ENCODE data around the gene FAM13A.

The FAM13A gene

GRCh38 chr4:88788895-88789294, 268.1 kb downstream of the FAM13A start:
- Histone ChIP-seq H3K4me3 (no peak overlapping the region), H3K27me3 (ENCODE audit: low read depth) (no peaks in the 10 kb centered on the region), H3K9me3 (no peaks in the 10 kb centered on the region), H3K36me3 (replicated peaks) (no peaks in the 10 kb centered on the region), H3K4me1 (peaks cover 18% of the 10 kb centered on the region)
- no peak for DNase-seq (ENCODE audit: low spot score in 2 of 2)
- in situ Hi-C loops (cut with MboI; ENCODE audit: low sequenced_read_pairs) = no loop called here

DNA sequence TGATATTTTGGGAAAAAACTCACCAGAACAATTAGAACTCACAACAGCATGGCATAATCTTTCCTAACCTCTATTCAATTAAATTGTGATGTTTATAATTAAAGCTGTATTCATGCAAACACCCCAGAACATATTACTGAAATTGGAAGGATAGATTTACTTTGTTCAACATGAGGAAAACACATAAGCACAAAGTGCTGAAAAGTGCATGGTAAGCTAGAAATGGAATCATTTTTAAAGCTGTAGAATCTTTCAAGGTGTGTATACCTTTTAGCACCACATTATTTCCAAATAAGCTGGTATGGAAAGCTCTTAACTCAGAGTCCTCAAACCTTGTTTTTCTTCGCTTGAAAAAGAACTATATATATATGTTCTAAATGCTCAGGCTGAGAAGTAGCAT, 268.6 kb downstream of the FAM13A start:
- no peak for DNase-seq (ENCODE audit: low spot score in 2 of 2)
- Histone ChIP-seq H3K36me3 (replicated peaks) (no peaks in the 10 kb centered on the region), H3K4me3 (no peak overlapping the region), H3K27me3 (ENCODE audit: low read depth) (no peaks in the 10 kb centered on the region), H3K4me1 (peaks cover 13% of the 10 kb centered on the region), H3K9me3 (no peaks in the 10 kb centered on the region)
- in situ Hi-C loops (cut with MboI; ENCODE audit: low sequenced_read_pairs) = no loop called here

DNA sequence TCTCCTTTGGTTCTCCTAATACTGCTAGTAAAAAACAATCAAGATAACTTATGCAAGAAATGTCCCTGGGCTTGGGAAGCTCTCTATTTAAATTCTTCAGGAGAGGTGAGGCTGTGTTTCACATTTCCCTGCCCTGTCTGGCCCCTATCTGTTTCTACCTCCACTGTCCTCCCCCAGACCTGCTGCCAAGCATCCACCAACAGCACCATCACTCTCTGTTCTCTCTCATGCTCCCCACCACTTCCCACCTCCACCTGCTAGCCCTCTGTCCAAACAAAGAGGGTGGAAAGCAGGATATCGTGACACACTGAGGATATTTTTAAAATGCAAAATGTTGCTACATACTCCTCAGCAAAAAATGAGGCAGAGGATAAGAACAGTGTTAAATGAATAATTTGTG, 271.0 kb downstream of the FAM13A start:
- no peak for DNase-seq (ENCODE audit: low spot score in 2 of 2)
- Histone ChIP-seq H3K4me1 (no peaks in the 10 kb centered on the region), H3K36me3 (replicated peaks) (no peaks in the 10 kb centered on the region), H3K4me3 (no peak overlapping the region), H3K9me3 (no peaks in the 10 kb centered on the region), H3K27me3 (ENCODE audit: low read depth) (no peaks in the 10 kb centered on the region)
- in situ Hi-C loops (cut with MboI; ENCODE audit: low sequenced_read_pairs) = no loop called here

GRCh38 chr4:88780389-88780788, 276.6 kb downstream of the FAM13A start:
- no peaks in the 10 kb centered on the region for H3K4me1 ChIP-seq
- H3K27me3 ChIP-seq (ENCODE audit: low read depth) = no peaks in the 10 kb centered on the region
- no peaks in the 10 kb centered on the region for H3K36me3 ChIP-seq (replicated peaks)
- DNase-seq (ENCODE audit: low spot score in 2 of 2) = no peak
- in situ Hi-C loops (cut with MboI; ENCODE audit: low sequenced_read_pairs) = no loop called here
- no peaks in the 10 kb centered on the region for H3K9me3 ChIP-seq
- no peak overlapping the region for H3K4me3 ChIP-seq

DNA sequence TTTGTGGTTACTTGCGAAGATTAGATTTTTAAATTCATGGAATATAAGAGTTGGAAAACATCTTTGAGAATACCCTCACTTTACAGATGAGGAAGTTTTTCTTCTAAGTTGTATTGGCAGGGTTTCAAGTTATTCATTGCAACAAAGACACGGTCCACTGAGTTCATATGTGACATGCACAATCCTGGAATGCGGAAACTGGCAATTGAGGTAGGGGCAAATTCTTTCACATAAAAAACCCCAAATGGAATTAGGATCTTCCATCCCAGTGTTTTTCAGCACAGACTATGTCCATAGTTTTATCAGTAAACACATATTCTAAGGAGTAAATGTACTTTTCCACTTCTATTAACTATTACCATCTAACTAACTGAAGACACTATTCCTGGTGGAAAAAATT, 277.6 kb downstream of the FAM13A start:
- Histone ChIP-seq H3K4me1 (no peaks in the 10 kb centered on the region), H3K9me3 (no peaks in the 10 kb centered on the region), H3K4me3 (no peak overlapping the region), H3K27me3 (ENCODE audit: low read depth) (no peaks in the 10 kb centered on the region), H3K36me3 (replicated peaks) (no peaks in the 10 kb centered on the region; the same call in 1 of the 2 replicates)
- DNase-seq (ENCODE audit: low spot score in 2 of 2) = no peak
- in situ Hi-C loops (cut with MboI; ENCODE audit: low sequenced_read_pairs) = no loop called here

DNA sequence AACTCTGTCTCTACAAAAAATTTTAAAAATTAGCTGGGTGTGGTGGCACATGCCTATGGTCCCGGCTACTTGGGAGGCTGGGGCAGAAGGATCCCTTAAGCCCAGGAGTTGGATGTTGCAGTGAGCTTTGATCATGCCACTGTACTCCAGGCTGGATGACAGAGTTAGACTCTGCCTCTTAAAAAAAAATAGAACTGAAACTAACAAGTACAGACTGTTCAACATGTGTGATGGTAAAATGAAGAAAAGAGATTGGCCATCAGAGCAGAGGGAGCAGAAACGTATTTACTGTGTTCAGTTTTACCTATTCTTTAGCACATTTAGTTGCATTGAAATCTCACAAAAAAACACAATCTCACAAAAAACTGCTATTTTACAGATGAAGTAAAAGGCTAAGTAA, 281.5 kb downstream of the FAM13A start:
- Histone ChIP-seq H3K36me3 (replicated peaks) (no peaks in the 10 kb centered on the region; the same call in 1 of the 2 replicates), H3K27me3 (ENCODE audit: low read depth) (no peaks in the 10 kb centered on the region), H3K4me3 (no peak overlapping the region), H3K9me3 (no peaks in the 10 kb centered on the region), H3K4me1 (peaks cover 22% of the 10 kb centered on the region)
- DNase-seq (ENCODE audit: low spot score in 2 of 2) = no peak
- in situ Hi-C loops (cut with MboI; ENCODE audit: low sequenced_read_pairs) = no loop called here

DNA sequence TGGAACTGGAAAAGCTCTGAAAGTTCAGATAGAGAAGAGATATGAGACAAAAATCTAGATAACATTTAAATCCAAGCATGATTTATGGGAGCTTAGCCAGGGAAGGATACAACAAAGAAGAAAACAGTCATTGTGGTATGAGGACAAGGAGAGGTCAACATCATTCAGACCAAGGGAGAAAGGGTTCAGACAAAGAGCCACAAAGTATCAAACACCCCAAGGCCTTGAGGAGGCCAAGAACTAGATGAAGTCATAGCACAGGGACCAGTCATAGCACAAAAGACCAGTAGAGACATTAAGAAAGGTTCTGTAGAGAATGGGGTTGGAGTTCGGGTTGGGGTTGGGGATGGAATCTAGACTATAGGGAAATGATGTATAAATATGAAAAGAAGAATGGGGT, 282.0 kb downstream of the FAM13A start:
- no peak overlapping the region for H3K4me3 ChIP-seq
- peaks cover 27% of the 10 kb centered on the region for H3K4me1 ChIP-seq
- H3K27me3 ChIP-seq (ENCODE audit: low read depth) = no peaks in the 10 kb centered on the region
- no peak for DNase-seq (ENCODE audit: low spot score in 2 of 2)
- H3K36me3 ChIP-seq (replicated peaks) = no peaks in the 10 kb centered on the region; the same call in 1 of the 2 replicates
- in situ Hi-C loops (cut with MboI; ENCODE audit: low sequenced_read_pairs) = no loop called here
- no peaks in the 10 kb centered on the region for H3K9me3 ChIP-seq

DNA sequence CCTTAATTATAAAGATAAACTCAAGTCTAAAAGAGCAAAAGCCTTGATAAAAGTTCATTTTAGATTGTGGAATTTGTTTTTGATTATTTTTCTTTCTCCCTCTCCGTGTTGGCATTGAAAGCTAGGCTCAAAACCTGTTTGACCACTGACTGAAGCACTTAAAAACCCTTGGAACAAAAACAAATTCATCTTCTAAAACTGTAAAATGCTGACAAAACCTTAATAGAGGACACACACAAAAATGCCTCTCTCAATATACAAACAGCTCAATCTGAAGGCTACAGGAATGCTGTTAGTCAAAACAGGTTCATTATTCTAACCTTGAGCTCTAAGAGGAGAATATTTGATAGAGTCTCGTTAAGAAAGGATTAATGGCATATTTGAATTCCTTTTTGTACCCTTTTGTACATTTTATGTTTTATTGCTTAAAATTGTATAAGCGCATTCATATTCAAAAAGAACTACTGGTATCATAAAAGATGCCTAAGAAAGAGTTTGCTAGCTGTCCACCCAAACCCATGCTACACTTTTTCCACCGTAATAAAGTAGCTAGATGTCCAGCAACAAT, 285.0 kb downstream of the FAM13A start:
- no peak overlapping the region for H3K4me3 ChIP-seq
- no peaks in the 10 kb centered on the region for H3K27me3 ChIP-seq (ENCODE audit: low read depth)
- no peaks in the 10 kb centered on the region; the same call in 1 of the 2 replicates for H3K36me3 ChIP-seq (replicated peaks)
- H3K4me1 ChIP-seq = peaks cover 27% of the 10 kb centered on the region
- in situ Hi-C loops (cut with MboI; ENCODE audit: low sequenced_read_pairs) = no loop called here
- H3K9me3 ChIP-seq = no peaks in the 10 kb centered on the region
- DNase-seq (ENCODE audit: low spot score in 2 of 2) = peak; percentile 14 to 98

GRCh38 chr4:88765729-88766128, 291.3 kb downstream of the FAM13A start:
- DNase-seq (ENCODE audit: low spot score in 2 of 2) = no peak
- Histone ChIP-seq H3K9me3 (no peaks in the 10 kb centered on the region), H3K27me3 (ENCODE audit: low read depth) (no peaks in the 10 kb centered on the region), H3K4me3 (no peak overlapping the region), H3K36me3 (replicated peaks) (no peaks in the 10 kb centered on the region), H3K4me1 (peaks cover 6% of the 10 kb centered on the region)
- in situ Hi-C loops (cut with MboI; ENCODE audit: low sequenced_read_pairs) = no loop called here

GRCh38 chr4:88763075-88763474, 293.9 kb downstream of the FAM13A start:
- no peaks in the 10 kb centered on the region for H3K9me3 ChIP-seq
- no peaks in the 10 kb centered on the region for H3K36me3 ChIP-seq (replicated peaks)
- H3K4me3 ChIP-seq = no peak overlapping the region
- no peak for DNase-seq (ENCODE audit: low spot score in 2 of 2)
- in situ Hi-C loops (cut with MboI; ENCODE audit: low sequenced_read_pairs) = no loop called here
- H3K4me1 ChIP-seq = peaks cover 11% of the 10 kb centered on the region
- H3K27me3 ChIP-seq (ENCODE audit: low read depth) = no peaks in the 10 kb centered on the region

DNA sequence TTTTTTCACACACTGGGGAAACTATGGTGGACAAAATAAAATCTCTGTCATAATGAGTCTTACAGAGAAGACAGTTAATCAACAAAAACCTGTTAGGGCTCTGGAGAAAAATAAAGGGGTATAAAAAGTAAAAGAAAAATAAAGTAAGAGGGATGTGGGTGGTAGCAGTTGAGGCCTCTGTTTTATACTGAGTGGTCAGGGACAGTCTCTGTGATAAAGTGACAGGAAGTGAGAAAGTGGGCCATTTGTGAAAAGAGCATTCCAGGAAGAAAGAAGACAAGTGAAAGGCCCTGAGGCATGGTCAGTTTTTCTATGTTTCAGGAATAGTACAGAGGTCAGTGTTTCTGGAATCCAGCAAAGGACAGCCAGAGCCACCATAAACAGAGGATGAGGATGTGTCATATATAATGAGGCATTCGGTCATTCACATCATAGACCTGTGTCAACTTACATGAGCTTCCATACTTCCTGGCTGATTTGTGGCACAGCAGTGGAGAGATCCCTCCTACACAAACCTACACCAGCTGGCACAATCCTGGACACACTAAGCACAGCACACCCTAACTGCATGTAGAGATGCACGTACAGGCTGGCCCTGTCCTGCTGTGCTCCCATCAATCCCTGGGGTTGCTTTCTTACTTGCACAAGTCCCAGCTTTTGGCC, 295.0 kb downstream of the FAM13A start:
- Histone ChIP-seq H3K4me3 (no peak overlapping the region), H3K4me1 (peaks cover 11% of the 10 kb centered on the region), H3K27me3 (ENCODE audit: low read depth) (no peaks in the 10 kb centered on the region), H3K36me3 (replicated peaks) (no peaks in the 10 kb centered on the region), H3K9me3 (no peaks in the 10 kb centered on the region)
- DNase-seq (ENCODE audit: low spot score in 2 of 2) = no peak
- in situ Hi-C loops (cut with MboI; ENCODE audit: low sequenced_read_pairs) = no loop called here

DNA sequence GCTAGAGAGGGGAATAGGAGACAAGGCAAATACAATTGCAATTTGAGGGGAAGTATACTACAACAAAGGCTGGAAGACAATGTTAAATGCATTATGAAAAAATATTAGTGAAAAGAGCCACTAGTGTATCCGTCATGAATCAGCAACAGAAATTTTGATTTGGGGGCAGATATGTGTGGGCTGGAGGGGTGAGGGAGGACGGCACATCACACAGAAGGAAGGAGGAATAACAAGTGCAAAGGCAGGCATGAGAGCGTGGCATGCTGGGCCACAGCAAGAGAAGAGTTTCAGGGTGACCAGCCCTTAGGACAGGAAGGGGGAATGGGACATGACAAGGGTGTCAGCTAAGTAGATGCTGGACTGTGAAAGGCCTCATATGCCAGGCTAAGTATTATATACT, 295.6 kb downstream of the FAM13A start:
- H3K9me3 ChIP-seq = no peaks in the 10 kb centered on the region
- H3K4me1 ChIP-seq = peaks cover 11% of the 10 kb centered on the region
- no peaks in the 10 kb centered on the region for H3K27me3 ChIP-seq (ENCODE audit: low read depth)
- DNase-seq (ENCODE audit: low spot score in 2 of 2) = no peak
- H3K4me3 ChIP-seq = no peak overlapping the region
- H3K36me3 ChIP-seq (replicated peaks) = no peaks in the 10 kb centered on the region
- in situ Hi-C loops (cut with MboI; ENCODE audit: low sequenced_read_pairs) = no loop called here

DNA sequence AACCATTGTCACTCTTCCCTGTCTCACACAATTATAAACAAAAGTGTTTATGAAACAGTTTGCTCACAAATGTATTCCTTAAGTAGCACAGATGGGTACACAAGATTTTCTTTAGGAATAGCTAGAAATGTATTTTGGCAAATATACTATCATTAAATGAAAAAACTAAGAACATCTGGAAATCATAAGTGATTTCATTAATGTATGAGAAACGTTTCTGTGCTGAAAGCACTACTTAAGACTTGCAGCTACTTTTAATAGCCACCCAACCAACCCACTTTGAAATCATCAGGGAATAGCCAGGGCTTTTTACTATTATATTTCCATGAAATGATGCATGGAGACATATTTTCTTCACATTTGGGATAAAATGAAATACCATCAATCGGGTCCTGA, 297.1 kb downstream of the FAM13A start:
- in situ Hi-C loops (cut with MboI; ENCODE audit: low sequenced_read_pairs) = no loop called here
- no peak overlapping the region for H3K4me3 ChIP-seq
- peaks cover 11% of the 10 kb centered on the region for H3K4me1 ChIP-seq

GRCh38 chr4:88759039-88759894, 297.7 kb downstream of the FAM13A start:
- peak; percentile 45 to 50 for DNase-seq (ENCODE audit: low spot score in 2 of 2)
- in situ Hi-C loops (cut with MboI; ENCODE audit: low sequenced_read_pairs) = no loop called here
- Histone ChIP-seq H3K4me1 (peaks cover 11% of the 10 kb centered on the region), H3K36me3 (replicated peaks) (no peaks in the 10 kb centered on the region), H3K4me3 (no peak overlapping the region), H3K27me3 (ENCODE audit: low read depth) (no peaks in the 10 kb centered on the region), H3K9me3 (no peaks in the 10 kb centered on the region)

More for the DNA sequence above, 297.1 kb downstream of the FAM13A start:
- no peak for DNase-seq (ENCODE audit: low spot score in 2 of 2)
- Histone ChIP-seq H3K9me3 (no peaks in the 10 kb centered on the region), H3K36me3 (replicated peaks) (no peaks in the 10 kb centered on the region), H3K27me3 (ENCODE audit: low read depth) (no peaks in the 10 kb centered on the region)

Data from HAP-1 (cell line).